Measurements from ENCODE around the gene FASLG.

The FASLG gene

DNA sequence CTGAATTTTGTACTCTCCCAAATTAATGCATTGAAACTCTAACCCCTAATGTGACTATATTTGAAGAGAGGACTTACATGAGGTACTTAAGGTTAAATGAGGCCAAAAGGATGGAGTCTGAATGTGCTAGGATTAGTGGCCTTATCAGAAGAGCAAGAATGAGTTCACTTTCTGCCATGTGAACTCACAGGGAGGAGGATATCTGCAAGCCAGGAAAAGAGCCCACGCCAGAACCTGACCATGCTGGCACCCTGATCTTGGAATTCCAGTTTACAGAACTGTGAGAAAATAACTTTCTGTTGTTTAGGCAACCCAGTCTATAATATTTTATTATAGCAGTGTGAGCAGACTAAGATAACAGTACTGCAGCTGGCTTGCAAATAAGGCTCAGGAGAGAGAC is 12.2 kb upstream of the FASLG start:
- DNase-seq (ENCODE audit: low read depth in 2 of 3, low spot score in 1 of 3) = no peak

DNA sequence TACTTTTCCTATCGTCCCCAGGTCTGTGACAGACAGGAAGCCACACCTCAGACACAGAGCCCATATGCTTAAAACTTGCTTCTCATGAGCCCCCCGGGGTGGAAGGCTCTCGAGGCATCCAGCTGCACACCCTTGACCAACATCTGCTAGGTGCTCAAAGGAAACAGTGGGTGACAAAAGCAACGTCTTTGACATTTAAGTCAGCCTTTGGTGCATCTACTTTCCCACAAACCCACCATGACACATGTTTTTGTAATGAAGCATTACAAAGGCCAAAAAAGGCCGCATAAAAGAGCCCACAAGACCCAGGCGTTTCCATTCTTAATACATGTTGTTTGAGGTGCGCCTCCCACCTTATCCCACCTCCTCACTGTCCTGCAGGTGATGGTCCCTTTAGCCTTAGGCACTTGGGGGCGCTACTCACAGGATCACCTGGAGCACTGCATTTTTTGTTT is 11.8 kb upstream of the FASLG start:
- DNase-seq (ENCODE audit: low read depth in 2 of 3, low spot score in 1 of 3) = no peak

DNA sequence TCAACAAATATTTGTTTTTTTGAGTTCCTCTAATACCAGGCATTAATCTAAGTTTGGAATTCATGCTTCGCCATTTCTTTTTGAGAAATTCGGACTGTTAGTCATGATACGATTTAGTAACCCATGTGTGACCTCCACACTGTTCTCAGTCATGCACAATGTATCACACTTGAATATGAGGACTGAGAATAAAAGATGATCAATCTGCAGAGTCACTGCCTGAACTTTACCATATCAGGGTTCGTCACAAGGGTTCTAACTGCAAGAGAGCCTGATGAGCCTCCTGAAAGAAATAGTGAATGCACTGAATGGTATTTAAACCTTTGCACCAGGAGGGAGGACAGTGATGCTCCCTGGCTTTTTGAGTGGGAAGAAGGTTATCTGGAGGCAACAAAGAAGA is 10.9 kb upstream of the FASLG start:
- DNase-seq (ENCODE audit: low read depth in 2 of 3, low spot score in 1 of 3) = no peak

DNA sequence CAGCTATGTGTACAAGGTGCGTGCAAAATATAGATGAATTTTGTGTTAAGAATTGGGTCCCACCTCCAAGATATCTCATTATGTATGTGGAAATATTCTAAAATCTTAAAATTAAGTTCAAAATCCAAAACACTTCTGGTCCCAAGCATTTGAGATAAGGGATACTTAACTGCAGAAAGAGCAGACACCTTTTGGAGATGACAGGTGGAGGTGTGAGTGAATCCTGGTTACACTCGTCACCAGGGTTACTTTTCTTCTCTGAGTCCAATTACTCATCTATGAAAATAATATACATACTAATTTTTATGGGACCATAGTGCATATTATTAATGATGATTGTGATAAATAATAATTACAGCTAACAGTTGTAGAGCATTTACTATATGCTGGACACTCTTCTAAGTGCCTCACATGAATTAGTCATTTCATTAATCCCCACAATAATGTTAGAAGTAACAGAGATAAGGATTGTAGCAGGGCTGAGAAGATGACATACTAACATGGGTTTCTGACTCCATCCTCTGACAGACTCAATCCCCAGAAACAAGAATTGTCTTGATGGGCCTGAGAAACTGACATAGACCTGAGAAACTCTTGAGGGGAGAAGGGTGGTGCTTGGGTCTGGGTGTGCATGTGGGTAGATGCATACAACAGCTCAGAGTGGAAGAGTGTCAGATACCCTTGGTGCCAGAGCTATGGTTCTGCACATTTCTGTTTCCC is 8.3 kb upstream of the FASLG start:
- no peak for DNase-seq (ENCODE audit: low read depth in 2 of 3, low spot score in 1 of 3)

DNA sequence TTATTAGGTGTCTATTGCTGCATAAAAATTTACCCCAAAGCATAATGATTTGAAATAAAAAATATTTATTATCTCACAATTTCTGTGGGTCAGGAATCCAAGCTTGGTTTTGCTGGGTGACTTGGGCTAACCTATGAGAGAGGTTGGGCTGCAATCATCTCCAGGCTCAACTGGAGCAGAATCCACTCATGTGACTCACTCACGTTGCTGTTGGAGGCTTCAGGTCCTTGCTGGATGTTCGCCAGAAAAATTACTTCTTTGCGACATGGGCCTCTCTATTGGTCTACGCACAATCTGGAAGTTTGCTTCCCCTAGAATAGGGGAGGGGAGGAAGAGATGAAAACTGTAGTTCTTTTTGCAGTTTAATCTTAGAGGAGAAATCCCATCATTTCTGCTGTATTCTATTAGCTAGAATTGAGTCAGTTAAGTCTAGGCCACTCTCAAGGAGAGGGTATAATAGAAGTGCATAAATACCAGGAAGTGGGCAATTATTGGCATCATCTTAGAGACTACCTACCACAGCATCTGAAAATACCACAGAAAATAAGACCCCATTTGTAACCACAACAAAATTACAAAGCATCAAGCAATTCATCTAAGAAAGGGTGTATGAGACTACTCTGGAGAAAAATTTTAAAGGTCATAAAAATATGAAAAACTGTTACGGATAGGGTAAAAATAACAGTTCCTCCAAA is 5.7 kb upstream of the FASLG start:
- DNase-seq (ENCODE audit: low read depth in 2 of 3, low spot score in 1 of 3) = no peak

DNA sequence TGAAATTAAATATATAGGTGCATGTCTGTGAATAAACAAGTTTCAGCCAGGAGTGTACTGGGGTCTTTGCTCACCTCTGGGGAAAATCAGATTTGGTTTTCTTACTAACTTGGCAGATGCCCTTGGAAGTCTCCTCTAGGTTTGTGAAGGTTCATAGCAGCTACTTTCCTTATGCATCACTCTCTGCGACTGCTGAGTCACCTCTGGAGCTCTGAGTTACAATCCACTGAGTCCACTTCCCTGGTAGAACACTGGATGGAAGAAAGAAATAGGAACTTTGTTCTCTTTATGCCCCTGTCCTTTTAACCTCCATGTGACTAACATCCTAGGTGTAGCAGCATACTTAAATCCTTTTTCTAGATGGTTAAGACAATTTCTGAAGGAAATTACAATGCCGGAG is 4.4 kb upstream of the FASLG start:
- no peak for DNase-seq (ENCODE audit: low read depth in 2 of 3, low spot score in 1 of 3)

DNA sequence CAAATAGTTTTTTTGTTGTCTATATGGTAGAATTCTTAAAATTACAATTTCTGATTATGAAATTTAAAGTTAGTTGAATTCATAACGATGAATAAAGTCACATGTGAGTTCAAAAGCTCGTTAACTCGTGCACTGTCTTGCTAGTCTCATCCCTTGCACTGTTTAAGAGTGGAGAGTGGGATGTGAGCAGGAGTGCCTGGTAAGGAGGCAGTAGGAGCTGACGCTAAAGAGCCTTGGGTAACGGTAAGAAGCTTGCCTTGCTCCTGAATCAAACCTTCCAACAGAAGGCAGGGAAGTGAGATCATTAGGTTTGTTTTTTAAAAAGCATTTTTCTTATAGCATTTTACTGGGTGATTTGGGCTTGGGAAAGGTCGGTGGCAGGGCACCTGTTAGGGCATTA is 2.3 kb upstream of the FASLG start:
- no peak for DNase-seq (ENCODE audit: low read depth in 2 of 3, low spot score in 1 of 3)

DNA sequence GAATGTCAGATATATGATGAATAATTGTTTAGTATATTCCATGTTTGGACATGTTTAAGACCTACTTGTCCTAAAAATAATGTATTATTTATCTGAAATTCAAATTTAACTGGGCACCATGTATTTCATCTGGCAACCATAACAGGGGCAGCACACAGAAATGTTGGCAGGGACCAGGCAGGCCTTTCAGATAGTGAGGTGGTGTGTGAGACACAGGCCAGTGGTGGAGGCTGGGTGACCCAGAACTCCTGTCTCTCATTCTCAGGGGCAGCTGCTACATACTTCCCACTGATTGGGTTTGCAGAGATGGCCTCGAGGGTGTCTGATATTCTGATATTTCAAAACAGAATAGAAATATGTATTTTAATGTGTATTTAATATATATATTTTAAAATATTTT is 1.3 kb upstream of the FASLG start:
- no peak for DNase-seq (ENCODE audit: low read depth in 2 of 3, low spot score in 1 of 3)

DNA sequence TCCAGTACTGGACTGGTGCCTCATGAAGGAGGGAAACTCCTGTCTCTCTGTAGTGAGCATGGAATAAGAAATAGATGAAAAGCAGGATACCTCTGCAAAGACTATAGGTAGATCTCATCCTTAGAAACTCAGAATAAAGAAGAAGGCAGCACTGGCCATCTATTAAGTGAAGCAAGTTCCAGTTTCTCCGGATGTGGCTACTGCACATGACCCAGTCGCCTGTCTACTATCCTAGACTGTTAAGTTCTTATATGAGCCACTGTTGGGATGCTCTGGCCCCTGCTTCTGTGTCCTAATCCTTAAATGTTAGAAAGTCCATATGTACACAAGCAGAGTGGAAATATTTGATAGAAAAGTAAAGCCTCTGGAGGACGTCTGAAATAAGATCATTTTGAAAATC is 2.2 kb downstream of the FASLG start:
- DNase-seq (ENCODE audit: low read depth in 2 of 3, low spot score in 1 of 3) = no peak

DNA sequence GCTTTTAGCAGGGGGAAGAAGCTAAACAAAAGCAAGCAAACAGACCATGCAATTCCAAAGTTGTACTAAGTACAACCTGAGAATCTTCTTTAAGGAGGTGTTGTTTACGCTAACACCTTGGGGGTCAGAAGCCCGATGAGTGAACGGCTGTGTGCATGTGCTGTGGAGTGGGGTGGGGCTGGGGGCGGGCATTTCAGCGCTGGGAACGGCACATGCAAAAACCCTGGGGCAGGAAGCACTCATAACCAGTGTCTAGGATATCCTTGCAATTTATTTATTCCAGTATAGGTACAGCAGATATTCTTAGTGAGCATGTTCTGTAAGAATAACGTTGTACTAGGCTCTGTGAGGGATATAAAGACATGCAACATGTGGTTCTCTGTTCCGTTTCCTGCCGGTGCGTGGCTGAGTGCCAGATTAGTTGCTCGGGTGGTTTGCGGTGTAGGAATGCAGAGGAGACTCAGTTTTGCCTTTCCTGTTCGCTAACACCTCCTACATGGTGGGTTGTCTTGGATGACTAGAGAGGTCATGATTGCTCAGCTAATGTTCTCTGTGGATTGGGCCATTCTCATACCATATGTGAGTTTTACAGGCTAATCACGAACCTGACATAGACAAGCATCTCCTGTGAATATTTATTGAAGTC is 3.7 kb downstream of the FASLG start:
- peak; percentile 84 to 92 (median 89) for DNase-seq (ENCODE audit: low read depth in 2 of 3, low spot score in 1 of 3)

DNA sequence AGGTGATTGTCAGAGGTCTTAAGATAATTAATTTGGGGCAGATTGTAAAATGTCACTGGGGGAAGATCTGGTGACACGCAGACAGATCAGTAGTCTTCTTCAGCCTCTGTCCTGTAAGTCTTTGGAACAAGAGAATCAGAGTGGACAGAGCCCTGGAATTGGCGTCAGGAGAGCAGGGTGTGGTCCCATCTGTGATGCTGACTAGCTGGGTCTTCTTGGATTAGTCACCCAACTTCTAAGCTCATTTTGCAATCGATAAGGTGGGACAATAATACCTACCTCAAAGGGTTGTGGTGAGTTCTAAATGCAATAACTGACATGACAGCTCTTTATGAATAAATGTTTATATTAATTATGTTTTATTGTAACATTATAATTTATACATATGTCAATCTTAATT is 4.8 kb downstream of the FASLG start:
- DNase-seq (ENCODE audit: low read depth in 2 of 3, low spot score in 1 of 3) = no peak

DNA sequence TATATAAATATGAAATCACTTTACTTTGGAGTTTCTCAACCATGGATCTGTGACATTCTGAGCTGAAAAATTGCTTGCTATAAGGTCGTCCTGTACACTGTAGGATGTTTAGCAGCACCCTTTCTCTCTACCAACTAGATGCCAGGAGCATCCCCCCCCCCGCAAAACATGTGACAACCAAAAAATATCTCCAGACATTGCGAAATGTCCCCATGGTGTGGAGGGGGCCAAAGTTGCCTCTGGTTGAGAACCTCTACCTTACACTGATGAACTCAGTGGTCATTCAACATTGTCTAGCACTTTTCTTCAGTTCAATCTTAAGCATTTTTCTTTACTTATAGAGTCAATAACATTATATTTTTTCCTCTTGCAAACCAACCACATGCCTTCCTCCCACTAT is 9.2 kb downstream of the FASLG start:
- DNase-seq (ENCODE audit: low read depth in 2 of 3, low spot score in 1 of 3) = no peak

DNA sequence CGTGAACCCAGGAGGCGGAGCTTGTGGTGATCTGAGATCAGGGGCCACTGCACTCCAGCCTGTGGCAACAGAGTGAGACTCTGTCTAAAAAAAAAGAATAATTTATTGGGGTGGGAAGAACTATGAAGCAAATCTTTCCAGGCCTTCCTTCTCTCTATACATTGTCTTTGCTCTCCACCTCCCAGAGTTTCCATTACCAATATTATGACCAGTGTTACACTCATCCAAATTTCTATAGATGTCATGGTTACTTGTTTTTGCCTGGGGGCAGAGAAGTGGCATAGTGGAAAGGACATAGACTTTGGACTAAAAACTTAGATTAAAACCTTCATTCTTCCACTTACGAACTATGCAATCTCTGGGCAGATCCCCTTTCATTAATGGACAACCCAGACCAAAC is 10.1 kb downstream of the FASLG start:
- DNase-seq (ENCODE audit: low read depth in 2 of 3, low spot score in 1 of 3) = no peak

DNA sequence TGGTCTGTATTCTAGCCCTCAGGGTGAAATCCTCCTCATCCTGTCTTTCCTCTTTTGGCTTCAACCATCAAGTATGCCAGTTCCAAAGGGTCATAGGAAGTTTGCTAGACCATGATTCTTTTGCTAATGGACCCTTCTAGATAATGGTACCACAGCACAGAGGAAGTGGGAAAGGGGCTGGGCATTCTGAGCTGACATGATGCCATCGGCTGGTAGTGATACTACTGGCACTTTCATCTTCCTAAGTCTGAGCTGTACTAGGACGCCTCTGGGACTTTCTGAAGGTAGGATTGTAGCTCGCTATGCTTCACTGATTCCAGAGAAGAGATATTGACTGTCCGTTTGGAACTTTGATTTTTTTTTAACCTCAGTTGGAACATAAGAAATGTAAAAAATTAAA is 11.4 kb downstream of the FASLG start:
- peak in 1 of 3 donors; percentile 42 for DNase-seq (ENCODE audit: low read depth in 2 of 3, low spot score in 1 of 3)

DNA sequence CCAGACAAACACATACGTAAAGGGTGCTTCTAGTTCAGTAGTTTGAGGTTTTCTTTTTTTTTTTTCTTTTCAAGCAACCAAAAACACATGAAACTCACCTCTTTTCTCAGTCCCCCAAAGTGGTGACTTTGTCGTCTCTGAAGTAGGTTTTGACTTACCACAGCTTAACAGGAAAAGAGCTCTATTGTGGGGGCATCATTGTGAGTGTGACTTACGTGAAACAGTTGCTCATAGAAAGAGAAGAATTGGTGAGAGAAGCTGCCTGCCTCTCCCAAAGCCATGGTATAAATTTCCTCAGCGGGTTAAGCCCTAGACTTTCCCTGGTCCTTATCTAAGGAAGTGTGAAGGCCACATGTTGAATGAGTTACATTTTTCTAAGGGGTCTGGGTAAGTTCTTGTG is 11.9 kb downstream of the FASLG start:
- DNase-seq (ENCODE audit: low read depth in 2 of 3, low spot score in 1 of 3) = peak in 1 of 3 donors; percentile 38

DNA sequence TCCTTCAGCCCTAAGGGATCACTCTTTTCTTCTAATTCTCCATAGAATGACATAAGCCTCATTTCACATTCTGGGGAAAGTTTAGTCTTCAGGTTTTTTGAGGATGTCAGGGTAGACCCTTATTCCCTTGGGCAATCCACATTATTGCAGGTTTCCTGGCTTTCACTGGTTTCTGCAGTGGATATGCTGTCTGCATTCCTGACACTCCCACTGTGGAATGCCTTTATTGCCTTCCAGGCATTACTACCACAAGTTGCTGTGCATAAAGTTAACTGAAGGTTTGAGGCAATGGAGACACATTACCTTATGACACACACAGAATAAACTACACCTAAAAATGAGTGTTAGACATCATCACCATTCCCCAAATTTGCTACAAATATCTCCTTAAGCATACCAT is 12.7 kb downstream of the FASLG start:
- DNase-seq (ENCODE audit: low read depth in 2 of 3, low spot score in 1 of 3) = no peak

DNA sequence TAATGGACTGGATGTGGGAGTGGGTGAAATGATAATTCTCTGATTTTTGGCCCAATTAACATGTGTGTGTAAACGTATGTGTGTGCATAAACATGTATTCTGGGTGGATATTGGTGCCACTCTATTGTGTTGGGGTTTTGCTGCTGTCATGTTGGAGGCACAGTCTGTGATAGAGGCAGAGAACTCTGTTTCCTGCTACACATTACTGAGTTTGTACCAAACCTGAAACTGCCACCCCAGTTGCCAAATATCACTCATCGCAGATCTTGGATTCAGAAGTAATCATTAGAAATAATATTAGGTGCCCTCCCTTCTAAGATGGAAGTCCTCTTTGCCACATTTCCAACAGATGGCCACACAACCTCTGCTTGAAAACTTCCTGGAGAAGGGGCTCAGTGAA is 13.8 kb downstream of the FASLG start:
- DNase-seq (ENCODE audit: low read depth in 2 of 3, low spot score in 1 of 3) = no peak

DNA sequence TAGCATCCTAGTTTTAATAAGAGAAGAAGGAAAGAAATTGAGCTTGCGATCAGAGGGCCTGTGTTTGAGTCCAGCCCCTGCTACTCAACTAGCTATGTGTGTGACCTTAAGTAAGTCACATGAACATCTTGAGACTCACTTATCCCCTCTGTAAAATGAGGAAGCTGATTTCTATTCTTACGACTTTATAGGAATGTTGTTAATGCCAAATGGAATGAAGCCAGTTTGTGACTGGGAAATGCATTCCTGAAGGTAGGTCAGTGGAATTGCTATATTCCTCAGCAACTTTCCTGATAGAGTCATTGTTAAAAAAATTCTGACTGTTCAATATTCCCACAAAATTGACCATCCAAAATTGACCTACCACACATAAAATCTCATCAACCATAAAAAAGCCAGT is 14.9 kb downstream of the FASLG start:
- no peak for DNase-seq (ENCODE audit: low read depth in 2 of 3, low spot score in 1 of 3)

DNA sequence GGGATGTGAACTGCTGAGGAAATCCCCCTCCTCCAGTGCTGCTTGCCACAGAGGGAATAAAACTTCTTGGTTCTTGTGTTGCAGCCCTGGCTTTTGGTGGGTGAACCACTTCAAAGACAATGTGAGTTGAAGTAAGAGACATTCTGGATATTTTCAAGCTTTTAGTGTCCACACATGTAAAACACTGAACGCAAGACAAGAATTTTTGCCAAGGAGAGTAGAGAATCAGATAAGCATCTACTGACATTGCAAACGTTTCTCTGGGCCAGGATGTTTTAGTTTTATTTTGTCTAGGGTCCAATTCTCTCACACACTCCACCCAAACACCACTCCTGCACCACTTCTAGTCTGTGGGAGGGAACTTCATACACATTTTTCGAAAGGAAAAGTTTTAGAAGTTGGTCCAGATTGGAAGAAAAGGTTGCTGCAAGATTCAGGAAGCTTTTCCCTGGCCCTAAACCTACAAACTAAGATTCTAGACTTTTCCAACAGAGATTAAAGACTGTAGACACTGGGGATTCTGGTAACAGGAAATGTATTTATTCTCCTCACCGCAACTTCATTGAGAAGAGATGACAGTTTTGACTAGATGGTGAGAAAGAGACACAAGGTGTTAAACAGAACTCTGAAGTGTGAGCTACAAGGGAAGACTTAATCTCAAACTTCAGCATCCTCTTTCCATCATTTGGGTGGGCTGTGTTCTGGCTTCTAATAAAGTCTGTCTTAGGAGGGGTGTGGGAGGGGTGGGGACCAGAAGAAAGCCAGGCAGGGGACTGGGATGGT is 16.1 kb downstream of the FASLG start:
- DNase-seq (ENCODE audit: low read depth in 2 of 3, low spot score in 1 of 3) = no peak

DNA sequence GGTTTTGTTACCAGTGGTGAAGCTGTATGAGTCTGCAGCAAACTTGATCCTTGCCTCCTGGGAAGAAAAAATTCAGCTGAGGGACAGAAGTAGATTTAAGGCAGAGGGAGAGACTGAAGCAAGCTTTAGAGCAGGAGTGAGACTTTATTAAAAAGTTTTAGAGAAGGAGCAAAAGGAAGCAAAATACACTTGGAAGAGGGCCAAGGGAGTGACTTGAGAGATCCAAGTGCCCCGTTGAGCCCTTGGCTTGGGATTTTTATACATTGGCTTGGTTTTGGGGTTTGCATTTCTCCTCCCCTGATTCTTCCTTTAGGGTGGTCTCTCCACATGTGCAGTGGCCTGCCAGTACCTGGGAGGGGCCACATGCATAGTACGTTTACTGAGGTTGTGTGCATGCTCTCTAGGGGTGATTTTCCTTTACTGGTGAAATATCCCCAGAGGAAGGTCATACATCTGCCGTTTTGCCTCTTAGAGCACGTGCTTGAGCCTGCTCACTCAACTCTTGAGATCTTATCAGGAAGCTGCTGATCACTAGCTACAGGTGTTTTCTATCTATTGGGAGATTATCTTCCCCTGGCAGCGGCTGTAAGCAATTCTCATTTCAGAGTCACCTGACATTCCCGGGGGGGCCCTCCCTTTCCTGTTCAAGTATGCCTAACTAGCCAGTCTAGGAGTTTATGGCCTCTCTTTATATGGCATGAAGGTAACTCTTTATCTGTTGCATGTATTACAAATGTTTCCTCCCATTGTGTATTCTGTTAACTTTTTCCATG is 20.3 kb downstream of the FASLG start:
- no peak for DNase-seq (ENCODE audit: low read depth in 2 of 3, low spot score in 1 of 3)

DNA sequence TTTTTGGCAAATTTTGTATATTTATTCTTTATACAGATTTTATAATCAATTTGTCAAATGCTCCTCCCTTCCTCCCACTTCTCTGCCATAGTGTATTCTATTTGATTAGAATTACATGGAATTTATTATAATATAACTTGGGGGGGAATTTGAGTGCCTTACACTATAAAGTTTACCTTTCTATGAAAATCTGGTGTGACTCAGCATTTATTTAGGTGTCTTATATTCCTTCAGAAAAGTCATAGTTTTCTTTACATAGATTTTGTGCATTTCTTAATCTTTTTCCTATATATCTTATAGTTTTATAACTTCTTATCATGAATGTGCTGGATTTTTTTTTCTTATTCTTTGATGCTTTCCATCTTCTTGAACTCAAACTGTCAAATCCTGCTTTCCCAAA is 21.3 kb downstream of the FASLG start:
- DNase-seq (ENCODE audit: low read depth in 2 of 3, low spot score in 1 of 3) = no peak
